GM18520 (cell line): ENCODE data around the gene WDR62.
"Not testable (repeated sequence)": the region's sequence is repeated elsewhere in the genome, so short reads cannot be mapped to it uniquely, and the experiment has no call there.

Experiments used
- ATAC-seq: cut with Tn5 transposase; IDR thresholded peaks from one replicate; pipeline ENCODE4 v1.9.1; 2021; ENCODE audit not compliant: unreplicated experiment

Gene WDR62

GRCh38 chr19:36106991-36107390, 52.3 kb downstream of the WDR62 start:
- ATAC-seq = no peak

GRCh38 chr19:36108684-36109083, 54.0 kb downstream of the WDR62 start:
- no peak for ATAC-seq

- no peak for ATAC-seq
Observed at GRCh38 chr19:36110487-36111199, 55.9 kb downstream of the WDR62 start, which contains the start of gene OVOL3. Gene OVOL3, plus strand, starts transcription at chr19:36111143. Its CDS starts 60 bp downstream, at chr19:36111203.

- no peak for ATAC-seq
Observed at GRCh38 chr19:36111200-36111539, 56.5 kb downstream of the WDR62 start.

GRCh38 chr19:36112678-36113077, 58.0 kb downstream of the WDR62 start:
- no peak for ATAC-seq

- no peak for ATAC-seq
Observed at GRCh38 chr19:36113425-36113824, 58.7 kb downstream of the WDR62 start.

- ATAC-seq = no peak
Observed at GRCh38 chr19:36113894-36114720, 59.4 kb downstream of the WDR62 start.

GRCh38 chr19:36114721-36115452, 60.2 kb downstream of the WDR62 start, which contains the start of gene POLR2I:
Gene POLR2I, minus strand, starts transcription at chr19:36114875. Its CDS starts 19 bp downstream, at chr19:36114856.
- peak; percentile 84 for ATAC-seq

GRCh38 chr19:36115453-36116343, 61.0 kb downstream of the WDR62 start, which contains the start of gene TBCB:
Gene TBCB, plus strand, starts transcription at chr19:36115468. Its CDS starts 93 bp downstream, at chr19:36115561.
- peak; percentile 27 for ATAC-seq

GRCh38 chr19:36116344-36116637, 61.6 kb downstream of the WDR62 start:
- no peak for ATAC-seq

- no peak for ATAC-seq
Observed at GRCh38 chr19:36120092-36120983, 65.6 kb downstream of the WDR62 start.

- ATAC-seq = no peak
Observed at GRCh38 chr19:36120984-36121358, 66.3 kb downstream of the WDR62 start.

GRCh38 chr19:36121486-36122124, 66.9 kb downstream of the WDR62 start:
- no peak for ATAC-seq

- no peak for ATAC-seq
Observed at GRCh38 chr19:36125557-36125956, 70.9 kb downstream of the WDR62 start.

- no peak for ATAC-seq
Observed at GRCh38 chr19:36128392-36128736, 73.7 kb downstream of the WDR62 start.

GRCh38 chr19:36131221-36131620, 76.5 kb downstream of the WDR62 start:
- ATAC-seq = not testable (repeated sequence)

GRCh38 chr19:36134867-36135266, 80.2 kb downstream of the WDR62 start:
- ATAC-seq = not testable (repeated sequence)

GRCh38 chr19:36136964-36137686, 82.4 kb downstream of the WDR62 start:
- ATAC-seq = no peak

- ATAC-seq = no peak
Observed at GRCh38 chr19:36139120-36139472, 84.4 kb downstream of the WDR62 start.
